Astrocyte (in vitro differentiated cells and primary cell): ENCODE measurements around the gene PRSS57. TPM values are rescaled to one million over a fixed set of nuclear protein-coding genes. Genes with fewer than 3 reads are reported as not detected.
A peak's percentile ranks its signal among the peaks of the same experiment; 100 is the strongest.
"Not testable (repeated sequence)": the region's sequence is repeated elsewhere in the genome, so short reads cannot be mapped to it uniquely, and the experiment has no call there.

Experiments used
- DNase-seq: peaks from one replicate; pipeline ENCODE4 v3.0.0-alpha.2; 2010; ENCODE audit warnings: low read depth
- FAIRE-seq: peaks from 2 replicates; lab custom pipeline; 2011; peaks lifted over from hg19 to GRCh38; lab: Jason Lieb, UNC
- H2AFZ ChIP-seq: 2 replicates; pipeline ENCODE4 v1.6.0; 2012; ENCODE audit warnings: low read depth, low read length, inconsistent platforms
- H3K27ac ChIP-seq: 2 replicates; pipeline ENCODE4 v1.5.1; 2011; ENCODE audit warnings: low read depth, low read length, inconsistent platforms
- H3K27me3 ChIP-seq: 2 replicates; pipeline ENCODE4 v1.6.0; 2011; ENCODE audit warnings: low read length, inconsistent platforms; ENCODE audit not compliant: insufficient read depth
- H3K36me3 ChIP-seq: 2 replicates; pipeline ENCODE4 v1.5.1; 2011; ENCODE audit warnings: low read length, inconsistent platforms; ENCODE audit not compliant: insufficient read depth
- H3K4me1 ChIP-seq: 2 replicates; pipeline ENCODE4 v1.5.1; 2011; ENCODE audit warnings: low read length, inconsistent platforms; ENCODE audit not compliant: insufficient read depth
- H3K4me2 ChIP-seq: 2 replicates; pipeline ENCODE4 v1.6.0; 2012; ENCODE audit warnings: low read length, inconsistent platforms
- H3K4me3 ChIP-seq: 2 replicates; pipeline ENCODE4 v1.5.1; 2011; ENCODE audit warnings: low read depth, mild to moderate bottlenecking, low read length, inconsistent platforms; ENCODE audit not compliant: insufficient read depth
- H3K79me2 ChIP-seq: 2 replicates; pipeline ENCODE4 v1.6.0; 2012; ENCODE audit warnings: mild to moderate bottlenecking, low read length, inconsistent platforms; ENCODE audit not compliant: insufficient read depth
- H3K9ac ChIP-seq: 2 replicates; pipeline ENCODE4 v1.6.0; 2012; ENCODE audit warnings: mild to moderate bottlenecking, low read length, inconsistent platforms
- H3K9me3 ChIP-seq: 2 replicates; pipeline ENCODE4 v1.5.1; 2012; ENCODE audit warnings: low read depth, mild to moderate bottlenecking, low read length, inconsistent platforms; ENCODE audit not compliant: insufficient read depth
- H4K20me1 ChIP-seq: 2 replicates; pipeline ENCODE4 v1.6.0; 2012; ENCODE audit warnings: low read length, inconsistent platforms; ENCODE audit not compliant: insufficient read depth
- H3K27ac Mint-ChIP-seq: one replicate; pipeline ENCODE4 v1.8.0; 2021; ENCODE audit warnings: mild to moderate bottlenecking, mixed read lengths; ENCODE audit not compliant: unreplicated experiment
- H3K27me3 Mint-ChIP-seq: one replicate; pipeline ENCODE4 v1.8.0; 2021; ENCODE audit warnings: low read depth, mixed read lengths; ENCODE audit not compliant: unreplicated experiment
- H3K36me3 Mint-ChIP-seq: one replicate; pipeline ENCODE4 v1.8.0; 2021; ENCODE audit warnings: low read depth, mixed read lengths; ENCODE audit not compliant: unreplicated experiment
- H3K4me1 Mint-ChIP-seq: one replicate; pipeline ENCODE4 v1.8.0; 2021; ENCODE audit warnings: low read depth, mixed read lengths; ENCODE audit not compliant: unreplicated experiment
- H3K4me3 Mint-ChIP-seq: one replicate; pipeline ENCODE4 v1.8.0; 2021; ENCODE audit warnings: mild to moderate bottlenecking, moderate library complexity, mixed read lengths; ENCODE audit not compliant: unreplicated experiment
- H3K9me3 Mint-ChIP-seq: one replicate; pipeline ENCODE4 v1.8.0; 2021; ENCODE audit warnings: mild to moderate bottlenecking, mixed read lengths; ENCODE audit not compliant: unreplicated experiment
- CTCF ChIP-seq: IDR thresholded peaks from 2 replicates; pipeline ENCODE4 v1.5.1; 2011; ENCODE audit warnings: low read depth, mild to moderate bottlenecking, inconsistent platforms, low read length, moderate library complexity; ENCODE audit not compliant: insufficient read depth
- EZH2 ChIP-seq: IDR thresholded peaks from 2 replicates; pipeline ENCODE4 v1.6.1; 2012; ENCODE audit warnings: mild to moderate bottlenecking, low read length, inconsistent platforms; ENCODE audit not compliant: insufficient read depth
- total RNA-seq: library from RNA; stranded (reverse); gene quantifications from 2 replicates; pipeline ENCODE4 v1.2.1, GENCODE V29; 2021

PRSS57 gene
- total RNA-seq, 1 donor from 2014 or later: not detected

GRCh38 chr19:674282-675151, 20.7 kb downstream of the PRSS57 start:
- no peak overlapping the region for H3K4me3 Mint-ChIP-seq
- no peaks in the 10 kb centered on the region for H3K27me3 ChIP-seq
- peaks cover 3% of the 10 kb centered on the region for H3K27me3 Mint-ChIP-seq
- no peaks in the 10 kb centered on the region for H3K36me3 ChIP-seq
- H3K9me3 Mint-ChIP-seq: peaks cover 2% of the 10 kb centered on the region
- peaks cover 33% of the 10 kb centered on the region for H3K4me1 ChIP-seq
- H3K9me3 ChIP-seq: no peaks in the 10 kb centered on the region
- DNase-seq (no peak), FAIRE-seq (no peak)
- H3K4me1 Mint-ChIP-seq: peaks cover 9% of the 10 kb centered on the region
- TF ChIP-seq EZH2 (no peak), CTCF (no peak)
- H3K9ac ChIP-seq: no peak overlapping the region
- no peak overlapping the region for H3K27ac Mint-ChIP-seq
- no peak overlapping the region for H2AFZ ChIP-seq
- H3K4me3 ChIP-seq: no peak overlapping the region
- no peak overlapping the region for H3K27ac ChIP-seq
- H3K4me2 ChIP-seq: no peak overlapping the region
- H4K20me1 ChIP-seq: peaks cover 15% of the 10 kb centered on the region
- H3K79me2 ChIP-seq: peaks cover 24% of the 10 kb centered on the region
- H3K36me3 Mint-ChIP-seq: peaks cover 6% of the 10 kb centered on the region

- peaks cover 3% of the 10 kb centered on the region for H3K4me1 Mint-ChIP-seq
- H3K36me3 Mint-ChIP-seq: peaks cover 11% of the 10 kb centered on the region
- Histone ChIP-seq H2AFZ (no peak overlapping the region), H3K79me2 (no peaks in the 10 kb centered on the region), H3K36me3 (no peaks in the 10 kb centered on the region), H3K4me3 (no peak overlapping the region), H3K27ac (no peak overlapping the region), H3K9ac (no peak overlapping the region), H3K27me3 (no peaks in the 10 kb centered on the region), H3K4me2 (no peak overlapping the region), H4K20me1 (no peaks in the 10 kb centered on the region), H3K4me1 (peaks cover 3% of the 10 kb centered on the region), H3K9me3 (peaks cover 3% of the 10 kb centered on the region)
- TF ChIP-seq EZH2 (no peak), CTCF (no peak)
- FAIRE-seq: no peak
- H3K9me3 Mint-ChIP-seq: peaks cover 12% of the 10 kb centered on the region
- H3K4me3 Mint-ChIP-seq: no peak overlapping the region
- peaks cover 3% of the 10 kb centered on the region for H3K27me3 Mint-ChIP-seq
- DNase-seq: no peak
- no peak overlapping the region for H3K27ac Mint-ChIP-seq
These were observed 24.6 kb downstream of the PRSS57 start for GRCh38 chr19:670609-671075.

GRCh38 chr19:668675-669434, 26.4 kb downstream of the PRSS57 start:
- not testable (repeated sequence) for H3K9ac ChIP-seq
- H3K27ac ChIP-seq: peak overlapping the region; percentile 45

GRCh38 chr19:666985-667573, 28.2 kb downstream of the PRSS57 start:
- H3K27ac Mint-ChIP-seq, H3K4me1 ChIP-seq, H4K20me1 ChIP-seq, H3K4me3 Mint-ChIP-seq, H3K27ac ChIP-seq, H3K27me3 Mint-ChIP-seq, H3K9ac ChIP-seq, H3K36me3 Mint-ChIP-seq, H3K9me3 ChIP-seq, H3K36me3 ChIP-seq, H3K4me3 ChIP-seq, H3K4me1 Mint-ChIP-seq, H3K4me2 ChIP-seq, FAIRE-seq, DNase-seq, H3K27me3 ChIP-seq, H2AFZ ChIP-seq: not testable (repeated sequence)
- peaks cover 12% of the 10 kb centered on the region for H3K9me3 Mint-ChIP-seq
- peaks cover 12% of the 10 kb centered on the region for H3K79me2 ChIP-seq

More at GRCh38 chr19:668675-669434, 26.4 kb downstream of the PRSS57 start:
- not testable (repeated sequence) for H3K79me2 ChIP-seq, H3K9me3 ChIP-seq, H3K4me3 ChIP-seq, H4K20me1 ChIP-seq, H3K27ac Mint-ChIP-seq, H3K4me1 ChIP-seq, H3K27me3 ChIP-seq, H3K36me3 ChIP-seq, H3K4me2 ChIP-seq, H2AFZ ChIP-seq, FAIRE-seq, H3K4me1 Mint-ChIP-seq, H3K27me3 Mint-ChIP-seq, H3K4me3 Mint-ChIP-seq
- Mint-ChIP-seq H3K9me3 (peaks cover 12% of the 10 kb centered on the region), H3K36me3 (peaks cover 11% of the 10 kb centered on the region)
- peak; percentile 64 for DNase-seq
